ENCODE measurements around the gene C11orf21.

The C11orf21 gene

DNA sequence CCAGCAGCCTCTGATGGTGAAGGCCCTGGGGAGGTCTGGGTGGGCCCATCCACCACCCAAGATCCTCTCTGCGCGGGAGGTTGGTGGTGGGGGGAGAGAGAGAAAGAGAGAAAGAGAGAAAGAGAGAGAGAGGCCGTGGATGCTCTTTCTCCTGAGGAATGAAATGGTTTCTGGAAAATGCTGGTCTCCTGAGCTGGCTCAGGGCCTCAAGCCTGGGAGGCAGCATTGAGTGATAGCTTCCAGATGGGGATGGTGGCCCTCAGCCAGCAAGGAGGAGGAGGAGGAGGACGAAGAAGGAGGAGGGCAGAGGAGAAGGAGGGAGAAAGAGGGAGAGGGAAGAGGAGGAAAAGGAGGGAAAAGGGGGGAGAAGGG is 4.7 kb upstream of the C11orf21 start:
- no peaks in the 10 kb centered on the region for H3K9me3 ChIP-seq (ENCODE audit: control insufficient read depth in 1 of 2, low read length in 2 of 2)
- H3K4me1 ChIP-seq (ENCODE audit: control insufficient read depth in 1 of 2, insufficient read depth in 2 of 2, low read length in 2 of 2): peaks cover 12 to 30% of the 10 kb centered on the region in 2 donors
- H3K36me3 ChIP-seq (ENCODE audit: control insufficient read depth in 1 of 2, insufficient read depth in 2 of 2, low read length in 2 of 2): no peaks in the 10 kb centered on the region
- peak overlapping the region; percentile 72 for H3K27ac ChIP-seq (ENCODE audit: low read length)
- peak overlapping the region in 1 of 2 donors; percentile 36 for H3K4me3 ChIP-seq (ENCODE audit: low read depth in 1 of 2, low read length in 2 of 2)
- no peaks in the 10 kb centered on the region for H3K27me3 ChIP-seq (ENCODE audit: low read depth, low read length)

- Histone ChIP-seq H3K4me1 (ENCODE audit: control insufficient read depth in 1 of 2, insufficient read depth in 2 of 2, low read length in 2 of 2) (peaks cover 12 to 27% of the 10 kb centered on the region in 2 donors), H3K4me3 (ENCODE audit: low read depth in 1 of 2, low read length in 2 of 2) (peak overlapping the region; percentile 21 to 36), H3K27me3 (ENCODE audit: low read depth, low read length) (no peaks in the 10 kb centered on the region), H3K9me3 (ENCODE audit: control insufficient read depth in 1 of 2, low read length in 2 of 2) (no peaks in the 10 kb centered on the region), H3K27ac (ENCODE audit: low read length) (peak overlapping the region; percentile 72), H3K36me3 (ENCODE audit: control insufficient read depth in 1 of 2, insufficient read depth in 2 of 2, low read length in 2 of 2) (no peaks in the 10 kb centered on the region)
These were observed 4.2 kb upstream of the C11orf21 start for GRCh38 chr11:2305788-2306451.

DNA sequence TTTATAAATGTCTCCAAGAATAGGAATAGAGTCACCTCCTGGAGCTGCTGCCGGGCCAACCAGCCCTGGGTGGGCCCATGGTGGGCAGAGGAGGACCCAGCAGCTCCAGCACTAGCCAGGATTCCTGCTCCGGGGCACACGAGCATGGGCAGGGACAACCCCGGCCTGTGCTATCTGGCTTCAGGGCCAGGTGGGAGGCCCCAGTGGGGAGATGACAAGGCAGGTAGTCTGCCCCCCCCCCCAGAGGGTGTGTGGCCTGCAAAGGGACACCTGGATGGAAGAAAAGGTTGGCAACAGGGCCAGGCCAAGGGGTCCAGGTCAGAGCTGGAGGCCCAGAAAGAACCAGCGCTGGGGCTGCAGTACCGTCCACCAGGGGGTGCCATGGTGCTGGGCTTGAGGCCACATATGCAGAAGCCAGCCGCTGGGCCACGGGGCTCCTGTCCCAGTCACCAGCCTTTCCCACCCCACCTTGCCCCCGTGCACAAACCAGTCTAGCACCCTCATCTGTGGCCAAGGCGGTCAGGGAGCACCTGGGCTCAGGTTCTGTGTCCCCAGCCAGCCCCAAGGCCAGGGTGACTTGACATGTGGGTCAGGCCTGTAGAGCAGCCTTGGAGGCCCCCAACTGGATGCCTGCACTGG is 3.5 kb upstream of the C11orf21 start:
- peaks cover 12 to 26% of the 10 kb centered on the region in 2 donors for H3K4me1 ChIP-seq (ENCODE audit: control insufficient read depth in 1 of 2, insufficient read depth in 2 of 2, low read length in 2 of 2)
- peak overlapping the region; percentile 21 to 36 for H3K4me3 ChIP-seq (ENCODE audit: low read depth in 1 of 2, low read length in 2 of 2)
- H3K36me3 ChIP-seq (ENCODE audit: control insufficient read depth in 1 of 2, insufficient read depth in 2 of 2, low read length in 2 of 2): no peaks in the 10 kb centered on the region
- no peaks in the 10 kb centered on the region for H3K9me3 ChIP-seq (ENCODE audit: control insufficient read depth in 1 of 2, low read length in 2 of 2)
- H3K27ac ChIP-seq (ENCODE audit: low read length): no peak overlapping the region
- no peaks in the 10 kb centered on the region for H3K27me3 ChIP-seq (ENCODE audit: low read depth, low read length)

GRCh38 chr11:2304506-2305139 is 2.9 kb upstream of the C11orf21 start:
- Histone ChIP-seq H3K36me3 (ENCODE audit: control insufficient read depth in 1 of 2, insufficient read depth in 2 of 2, low read length in 2 of 2) (no peaks in the 10 kb centered on the region), H3K9me3 (ENCODE audit: control insufficient read depth in 1 of 2, low read length in 2 of 2) (no peaks in the 10 kb centered on the region), H3K27ac (ENCODE audit: low read length) (no peak overlapping the region), H3K4me1 (ENCODE audit: control insufficient read depth in 1 of 2, insufficient read depth in 2 of 2, low read length in 2 of 2) (peaks cover 12 to 26% of the 10 kb centered on the region in 2 donors), H3K4me3 (ENCODE audit: low read depth in 1 of 2, low read length in 2 of 2) (no peak overlapping the region), H3K27me3 (ENCODE audit: low read depth, low read length) (no peaks in the 10 kb centered on the region)

- H3K4me3 ChIP-seq (ENCODE audit: low read depth in 1 of 2, low read length in 2 of 2): no peak overlapping the region
- H3K4me1 ChIP-seq (ENCODE audit: control insufficient read depth in 1 of 2, insufficient read depth in 2 of 2, low read length in 2 of 2): peaks cover 12 to 26% of the 10 kb centered on the region in 2 donors
- H3K36me3 ChIP-seq (ENCODE audit: control insufficient read depth in 1 of 2, insufficient read depth in 2 of 2, low read length in 2 of 2): no peaks in the 10 kb centered on the region
- H3K27me3 ChIP-seq (ENCODE audit: low read depth, low read length): no peaks in the 10 kb centered on the region
- H3K9me3 ChIP-seq (ENCODE audit: control insufficient read depth in 1 of 2, low read length in 2 of 2): no peaks in the 10 kb centered on the region
- no peak overlapping the region for H3K27ac ChIP-seq (ENCODE audit: low read length)
These were observed 2.1 kb upstream of the C11orf21 start for GRCh38 chr11:2303627-2304505.

DNA sequence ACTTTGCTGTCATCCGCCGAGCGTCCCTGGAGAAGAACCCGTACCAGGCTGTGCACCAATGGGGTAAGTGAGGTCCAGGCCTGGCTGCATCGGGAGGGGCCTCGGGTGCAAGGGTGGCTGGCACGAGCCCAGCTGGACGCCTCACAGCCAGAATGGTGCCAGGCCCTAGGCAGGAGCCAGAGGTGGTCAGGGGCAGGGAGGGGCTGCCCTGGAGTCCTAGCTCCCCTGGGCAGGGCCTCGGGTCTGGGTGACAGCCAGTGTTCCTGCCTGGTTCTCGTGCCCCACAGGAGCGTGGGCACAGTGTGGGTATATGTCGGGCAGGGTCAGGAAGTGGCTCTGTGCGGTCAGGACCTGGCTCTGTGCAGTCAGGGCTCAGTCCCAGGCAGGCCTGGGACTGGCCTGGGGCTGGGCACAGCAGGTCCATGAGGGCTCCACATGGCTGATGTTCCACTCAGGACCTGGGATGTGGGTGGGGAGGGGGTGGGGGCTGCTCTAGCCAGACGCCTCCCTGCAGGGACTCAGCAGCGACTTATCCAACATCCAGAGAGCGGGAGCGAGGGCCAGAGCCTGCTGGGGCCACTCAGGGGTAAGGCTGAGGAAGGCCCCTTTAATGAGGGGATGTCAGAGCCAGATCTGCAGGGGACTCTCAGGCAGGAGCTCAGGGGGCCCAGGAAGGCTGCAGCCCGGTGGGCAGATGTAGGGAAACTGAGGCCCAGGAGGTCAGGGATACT is 1.3 kb upstream of the C11orf21 start:
- Histone ChIP-seq H3K27ac (ENCODE audit: low read length) (no peak overlapping the region), H3K4me3 (ENCODE audit: low read depth in 1 of 2, low read length in 2 of 2) (peak overlapping the region in 1 of 2 donors; percentile 14), H3K4me1 (ENCODE audit: control insufficient read depth in 1 of 2, insufficient read depth in 2 of 2, low read length in 2 of 2) (peaks cover 12 to 26% of the 10 kb centered on the region in 2 donors)

GRCh38 chr11:2302306-2302895 is 683 bp upstream of the C11orf21 start:
- no peak overlapping the region for H3K27ac ChIP-seq (ENCODE audit: low read length)
- H3K36me3 ChIP-seq (ENCODE audit: control insufficient read depth in 1 of 2, insufficient read depth in 2 of 2, low read length in 2 of 2): no peaks in the 10 kb centered on the region
- H3K9me3 ChIP-seq (ENCODE audit: control insufficient read depth in 1 of 2, low read length in 2 of 2): no peaks in the 10 kb centered on the region
- peaks cover 12 to 26% of the 10 kb centered on the region in 2 donors for H3K4me1 ChIP-seq (ENCODE audit: control insufficient read depth in 1 of 2, insufficient read depth in 2 of 2, low read length in 2 of 2)
- no peaks in the 10 kb centered on the region for H3K27me3 ChIP-seq (ENCODE audit: low read depth, low read length)
- H3K4me3 ChIP-seq (ENCODE audit: low read depth in 1 of 2, low read length in 2 of 2): peak overlapping the region in 1 of 2 donors; percentile 14

More for the DNA sequence above, 1.3 kb upstream of the C11orf21 start:
- Histone ChIP-seq H3K9me3 (ENCODE audit: control insufficient read depth in 1 of 2, low read length in 2 of 2) (no peaks in the 10 kb centered on the region), H3K36me3 (ENCODE audit: control insufficient read depth in 1 of 2, insufficient read depth in 2 of 2, low read length in 2 of 2) (no peaks in the 10 kb centered on the region), H3K27me3 (ENCODE audit: low read depth, low read length) (no peaks in the 10 kb centered on the region)

DNA sequence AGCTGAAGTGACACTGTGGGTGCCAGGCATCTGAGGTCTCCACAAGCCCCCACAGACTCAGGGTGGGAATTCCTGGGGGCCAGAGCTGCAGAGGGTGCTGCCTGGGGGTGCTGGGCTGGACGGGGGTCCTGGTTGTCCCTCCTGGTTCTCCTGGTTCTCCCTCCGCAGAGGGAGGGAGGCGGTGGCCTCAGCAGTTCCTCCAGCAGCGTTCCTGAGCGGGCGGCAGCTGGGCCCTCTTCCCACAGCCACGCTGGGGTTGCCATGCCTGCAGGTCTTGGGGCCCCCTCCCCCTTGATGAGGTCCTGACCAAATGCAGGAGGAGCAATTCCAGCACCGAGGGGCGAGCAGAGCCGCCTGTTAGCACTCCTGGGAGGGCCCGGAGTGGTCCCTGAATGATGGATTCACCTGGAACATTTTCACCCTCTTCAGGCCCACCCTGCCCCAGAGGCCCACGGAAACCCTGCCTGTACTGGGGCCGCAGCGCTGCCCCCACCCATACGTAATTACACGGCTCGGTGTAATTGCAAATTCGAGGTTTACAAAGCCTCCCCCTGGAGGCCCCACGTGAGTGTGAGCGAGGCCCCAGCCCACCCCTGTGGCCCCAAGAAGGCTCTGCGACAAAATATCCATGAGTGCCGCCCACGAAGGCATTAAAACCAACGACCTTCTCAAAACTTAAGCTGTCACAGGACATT is 635 bp downstream of the C11orf21 start:
- Histone ChIP-seq H3K4me1 (ENCODE audit: control insufficient read depth in 1 of 2, insufficient read depth in 2 of 2, low read length in 2 of 2) (peaks cover 7 to 15% of the 10 kb centered on the region in 2 donors), H3K36me3 (ENCODE audit: control insufficient read depth in 1 of 2, insufficient read depth in 2 of 2, low read length in 2 of 2) (no peaks in the 10 kb centered on the region), H3K4me3 (ENCODE audit: low read depth in 1 of 2, low read length in 2 of 2) (peak overlapping the region in 1 of 2 donors; percentile 38), H3K27me3 (ENCODE audit: low read depth, low read length) (no peaks in the 10 kb centered on the region), H3K27ac (ENCODE audit: low read length) (no peak overlapping the region), H3K9me3 (ENCODE audit: control insufficient read depth in 1 of 2, low read length in 2 of 2) (no peaks in the 10 kb centered on the region)

GRCh38 chr11:2300290-2300935 is 1.3 kb downstream of the C11orf21 start:
- H3K4me1 ChIP-seq (ENCODE audit: control insufficient read depth in 1 of 2, insufficient read depth in 2 of 2, low read length in 2 of 2): peaks cover under 1 to 9% of the 10 kb centered on the region in 2 donors
- H3K27me3 ChIP-seq (ENCODE audit: low read depth, low read length): no peaks in the 10 kb centered on the region
- no peaks in the 10 kb centered on the region for H3K36me3 ChIP-seq (ENCODE audit: control insufficient read depth in 1 of 2, insufficient read depth in 2 of 2, low read length in 2 of 2)
- H3K9me3 ChIP-seq (ENCODE audit: control insufficient read depth in 1 of 2, low read length in 2 of 2): no peaks in the 10 kb centered on the region
- H3K27ac ChIP-seq (ENCODE audit: low read length): no peak overlapping the region
- H3K4me3 ChIP-seq (ENCODE audit: low read depth in 1 of 2, low read length in 2 of 2): peak overlapping the region in 1 of 2 donors; percentile 38

All from muscle layer of duodenum (tissue), 2 donors.